HL-60 (cell line): ENCODE measurements around the gene TPP2.

Experiments used
- CTCF ChIP-seq: IDR thresholded peaks from one replicate; pipeline ENCODE4 v1.5.1; 2011; ENCODE audit warnings: low read length, control low read depth, inconsistent platforms; ENCODE audit not compliant: insufficient read depth
- POLR2AphosphoS5 ChIP-seq: IDR thresholded peaks from 2 replicates; pipeline ENCODE4 v1.6.1; 2012; ENCODE audit warnings: low read depth

GRCh38 chr13:102700088-102701031, 103.6 kb downstream of the TPP2 start:
- no peak for TF ChIP-seq POLR2AphosphoS5
- no peak for TF ChIP-seq CTCF
